HL-60 (cell line): Measurements from ENCODE around the gene SH3RF2.

Experiments used
- TF ChIP-seq, protein P1 (sequence below): IDR thresholded peaks from one replicate; pipeline ENCODE4 v1.5.1; 2011; ENCODE audit warnings: low read length, control low read depth, inconsistent platforms; ENCODE audit not compliant: insufficient read depth
- TF ChIP-seq, protein P2 (sequence below): IDR thresholded peaks from 2 replicates; pipeline ENCODE4 v1.6.1; 2012; ENCODE audit warnings: low read depth; ENCODE audit not compliant: insufficient replicate concordance

DNA sequence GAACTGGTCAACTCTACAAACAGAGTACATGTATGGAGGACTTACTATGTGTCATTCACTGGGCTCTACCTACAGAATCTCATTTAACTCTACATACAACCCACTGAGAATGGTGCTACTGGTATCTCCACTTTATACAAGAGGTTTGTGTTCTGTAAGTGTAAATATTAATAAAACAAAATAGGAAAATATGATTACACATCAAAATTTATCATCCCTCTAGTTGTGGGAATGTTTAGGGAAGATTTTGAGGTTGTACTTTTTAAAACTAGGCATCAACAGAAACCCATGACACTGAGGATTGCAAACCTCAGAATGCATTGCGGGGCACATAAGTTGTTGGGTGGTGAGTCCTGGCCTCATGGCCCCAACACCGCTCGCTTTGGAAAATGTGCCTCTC is 11.7 kb downstream of the SH3RF2 start:
- TF ChIP-seq, protein P1, sequence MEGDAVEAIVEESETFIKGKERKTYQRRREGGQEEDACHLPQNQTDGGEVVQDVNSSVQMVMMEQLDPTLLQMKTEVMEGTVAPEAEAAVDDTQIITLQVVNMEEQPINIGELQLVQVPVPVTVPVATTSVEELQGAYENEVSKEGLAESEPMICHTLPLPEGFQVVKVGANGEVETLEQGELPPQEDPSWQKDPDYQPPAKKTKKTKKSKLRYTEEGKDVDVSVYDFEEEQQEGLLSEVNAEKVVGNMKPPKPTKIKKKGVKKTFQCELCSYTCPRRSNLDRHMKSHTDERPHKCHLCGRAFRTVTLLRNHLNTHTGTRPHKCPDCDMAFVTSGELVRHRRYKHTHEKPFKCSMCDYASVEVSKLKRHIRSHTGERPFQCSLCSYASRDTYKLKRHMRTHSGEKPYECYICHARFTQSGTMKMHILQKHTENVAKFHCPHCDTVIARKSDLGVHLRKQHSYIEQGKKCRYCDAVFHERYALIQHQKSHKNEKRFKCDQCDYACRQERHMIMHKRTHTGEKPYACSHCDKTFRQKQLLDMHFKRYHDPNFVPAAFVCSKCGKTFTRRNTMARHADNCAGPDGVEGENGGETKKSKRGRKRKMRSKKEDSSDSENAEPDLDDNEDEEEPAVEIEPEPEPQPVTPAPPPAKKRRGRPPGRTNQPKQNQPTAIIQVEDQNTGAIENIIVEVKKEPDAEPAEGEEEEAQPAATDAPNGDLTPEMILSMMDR = no peak
- TF ChIP-seq, protein P2, sequence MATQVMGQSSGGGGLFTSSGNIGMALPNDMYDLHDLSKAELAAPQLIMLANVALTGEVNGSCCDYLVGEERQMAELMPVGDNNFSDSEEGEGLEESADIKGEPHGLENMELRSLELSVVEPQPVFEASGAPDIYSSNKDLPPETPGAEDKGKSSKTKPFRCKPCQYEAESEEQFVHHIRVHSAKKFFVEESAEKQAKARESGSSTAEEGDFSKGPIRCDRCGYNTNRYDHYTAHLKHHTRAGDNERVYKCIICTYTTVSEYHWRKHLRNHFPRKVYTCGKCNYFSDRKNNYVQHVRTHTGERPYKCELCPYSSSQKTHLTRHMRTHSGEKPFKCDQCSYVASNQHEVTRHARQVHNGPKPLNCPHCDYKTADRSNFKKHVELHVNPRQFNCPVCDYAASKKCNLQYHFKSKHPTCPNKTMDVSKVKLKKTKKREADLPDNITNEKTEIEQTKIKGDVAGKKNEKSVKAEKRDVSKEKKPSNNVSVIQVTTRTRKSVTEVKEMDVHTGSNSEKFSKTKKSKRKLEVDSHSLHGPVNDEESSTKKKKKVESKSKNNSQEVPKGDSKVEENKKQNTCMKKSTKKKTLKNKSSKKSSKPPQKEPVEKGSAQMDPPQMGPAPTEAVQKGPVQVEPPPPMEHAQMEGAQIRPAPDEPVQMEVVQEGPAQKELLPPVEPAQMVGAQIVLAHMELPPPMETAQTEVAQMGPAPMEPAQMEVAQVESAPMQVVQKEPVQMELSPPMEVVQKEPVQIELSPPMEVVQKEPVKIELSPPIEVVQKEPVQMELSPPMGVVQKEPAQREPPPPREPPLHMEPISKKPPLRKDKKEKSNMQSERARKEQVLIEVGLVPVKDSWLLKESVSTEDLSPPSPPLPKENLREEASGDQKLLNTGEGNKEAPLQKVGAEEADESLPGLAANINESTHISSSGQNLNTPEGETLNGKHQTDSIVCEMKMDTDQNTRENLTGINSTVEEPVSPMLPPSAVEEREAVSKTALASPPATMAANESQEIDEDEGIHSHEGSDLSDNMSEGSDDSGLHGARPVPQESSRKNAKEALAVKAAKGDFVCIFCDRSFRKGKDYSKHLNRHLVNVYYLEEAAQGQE = no peak
